Stimulated activated CD4-positive, alpha-beta T cell treated with anti-CD3 and anti-CD28 coated beads, Interleukin-1b, Interleukin-23, amount 100 ng/mL, for 4 hours (primary cell): Measurements from ENCODE around the gene FOXA3.
"Not testable (repeated sequence)": the region's sequence is repeated elsewhere in the genome, so short reads cannot be mapped to it uniquely, and the experiment has no call there.

Experiments
- DNase-seq, 2 donors: peaks; one replicate each; pipeline ENCODE4 v3.0.0-alpha.2; 2020; ENCODE audit warnings: low read depth in 2 of 2

Gene FOXA3

DNA sequence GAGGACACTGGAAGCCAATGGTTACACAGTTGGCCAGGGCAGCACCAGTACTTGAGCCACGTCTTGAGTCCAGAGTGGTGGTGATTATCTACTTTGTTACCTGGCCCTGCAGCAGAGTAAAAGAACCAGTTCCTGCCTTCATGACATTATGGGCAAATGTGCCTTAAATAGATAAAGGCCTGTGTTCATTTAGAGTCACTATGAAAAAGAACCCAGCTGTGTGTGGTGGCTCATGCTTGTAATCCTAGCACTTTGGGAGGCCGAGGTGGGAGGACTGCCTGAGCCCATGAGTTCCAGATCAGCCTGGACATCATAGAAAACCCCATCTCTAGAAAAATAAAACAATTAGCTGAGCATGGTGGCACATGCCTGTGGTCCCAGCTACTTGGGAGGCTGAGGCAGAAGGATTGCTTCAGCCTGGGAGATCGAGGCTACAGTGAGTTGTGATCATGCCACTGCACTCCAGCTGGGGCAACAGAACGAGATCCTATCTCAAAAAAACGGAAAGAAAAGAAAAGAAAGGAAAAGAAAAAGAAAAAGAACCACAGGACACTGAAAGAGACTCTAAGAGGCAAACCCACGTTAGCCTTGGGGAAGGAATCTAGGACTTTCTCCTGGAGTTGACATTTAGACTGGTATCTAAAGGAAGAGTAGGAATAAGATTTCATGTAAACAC, 25.2 kb downstream of the FOXA3 start:
- DNase-seq = no peak

DNA sequence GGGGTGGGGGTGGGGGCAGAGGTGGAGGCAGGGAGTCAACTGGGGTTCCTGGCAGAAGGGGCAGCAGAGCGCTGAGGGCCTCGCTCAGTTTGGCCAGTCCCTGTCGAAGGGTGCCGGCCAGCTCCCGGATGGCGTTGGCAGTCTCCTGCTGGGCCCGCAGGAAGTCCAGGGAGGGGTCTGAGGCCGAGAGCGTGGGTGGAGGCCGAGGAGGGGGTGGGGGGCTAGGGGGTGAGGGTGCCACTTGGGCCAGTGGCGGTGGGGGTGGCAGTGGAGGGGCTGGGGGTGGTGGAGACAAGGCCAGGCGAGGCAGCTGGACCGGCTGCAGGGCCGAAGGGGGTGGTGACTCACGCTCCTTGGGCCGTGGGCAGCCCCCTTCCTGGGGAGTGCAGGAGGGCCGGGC, 26.8 kb downstream of the FOXA3 start:
- no peak for DNase-seq

DNA sequence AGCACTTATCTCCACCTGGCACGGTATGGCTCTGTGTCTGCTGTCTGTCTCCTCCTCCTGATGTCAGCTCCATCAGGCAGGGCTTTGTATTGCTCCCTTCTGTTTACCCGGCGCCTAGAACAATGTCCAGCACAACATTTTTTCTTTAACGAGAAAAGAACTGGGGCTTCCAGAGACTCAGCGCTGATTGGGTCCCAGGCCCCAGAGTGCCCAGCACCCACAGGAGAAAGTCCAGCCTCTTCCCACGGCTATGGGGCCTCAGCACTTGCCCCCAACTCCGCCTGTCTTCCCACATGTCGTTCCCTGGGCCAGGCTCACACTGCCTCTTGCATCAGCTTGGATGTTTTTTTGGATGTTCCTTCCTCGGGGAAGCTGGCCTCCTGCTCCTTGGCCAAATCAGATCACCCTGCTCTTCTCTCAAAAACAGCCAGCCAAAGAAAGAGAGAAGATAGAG, 31.4 kb downstream of the FOXA3 start:
- no peak for DNase-seq

DNA sequence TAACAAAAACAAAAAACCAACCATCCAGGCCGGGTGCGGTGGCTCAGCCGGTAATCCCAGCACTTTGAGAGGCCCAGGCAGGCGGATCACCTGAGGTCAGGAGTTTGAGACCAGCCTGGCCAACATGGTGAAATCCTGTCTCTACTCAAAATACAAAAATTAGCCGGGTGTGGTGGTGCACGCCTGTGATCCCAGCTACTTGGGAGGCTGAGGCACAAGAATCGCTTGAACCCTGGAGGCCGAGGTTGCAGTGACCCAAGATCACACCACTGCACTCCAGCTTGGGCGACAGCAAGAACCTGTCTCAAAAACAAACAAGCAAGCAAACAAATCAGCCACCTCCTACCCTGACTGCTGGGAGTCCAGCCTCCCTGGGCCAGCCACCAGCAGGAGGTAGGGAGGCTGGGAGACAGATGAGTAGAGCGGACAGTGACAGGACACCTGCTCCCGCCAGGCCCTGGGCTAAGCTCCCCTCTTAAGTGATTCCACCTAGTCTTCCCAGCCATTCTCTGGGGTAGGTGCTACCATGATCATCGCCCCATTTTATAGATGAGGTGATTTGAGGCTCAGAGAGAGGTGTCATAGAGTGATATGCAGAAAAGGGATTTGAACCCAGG, 32.0 kb downstream of the FOXA3 start:
- not testable (repeated sequence) for DNase-seq

DNA sequence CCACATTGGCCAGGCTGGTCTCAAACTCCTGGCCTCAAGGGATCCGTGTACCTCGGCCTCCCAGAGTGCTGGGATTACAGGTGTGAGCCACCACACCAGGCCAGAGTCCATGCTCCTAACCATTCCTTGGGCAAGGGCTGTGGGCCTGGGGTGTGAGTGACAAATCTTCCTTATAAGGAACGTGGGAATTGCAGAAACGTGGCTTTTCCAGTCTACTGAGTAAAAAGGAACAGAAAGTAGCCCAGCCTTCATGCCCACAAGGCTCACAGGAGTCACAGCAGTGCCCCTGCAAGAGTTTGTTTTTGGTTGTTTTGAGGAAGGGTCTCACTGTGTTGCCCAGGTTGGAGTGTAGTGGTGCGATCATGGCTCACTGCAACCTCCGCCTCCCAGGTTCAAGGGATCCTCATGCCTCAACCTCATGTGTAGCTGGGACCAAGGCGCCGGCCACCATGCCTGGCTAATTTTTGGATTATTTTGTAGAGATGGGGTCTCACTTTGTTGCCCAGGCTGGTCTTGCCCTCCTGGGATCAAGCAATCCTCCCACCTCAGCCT, 33.2 kb downstream of the FOXA3 start:
- no peak for DNase-seq

DNA sequence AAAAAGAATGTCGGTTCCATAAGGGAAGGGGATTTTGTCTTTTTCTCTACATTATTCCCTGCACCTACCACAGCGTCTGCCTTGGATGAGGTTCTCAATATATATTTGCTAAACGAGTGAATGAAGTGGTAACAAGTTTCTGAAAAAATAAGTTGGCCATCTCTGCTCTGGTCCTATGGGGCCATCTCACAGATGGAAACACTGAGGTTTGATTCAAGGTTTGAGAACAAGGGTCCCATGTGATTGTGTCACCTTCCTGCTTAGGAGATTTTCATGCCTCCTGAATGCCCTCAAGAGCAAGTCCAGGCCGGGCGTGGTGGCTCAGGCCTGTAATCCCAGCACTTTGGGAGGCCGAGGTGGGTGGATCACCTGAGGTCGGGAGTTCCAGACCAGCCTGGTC, 35.1 kb downstream of the FOXA3 start:
- no peak for DNase-seq

DNA sequence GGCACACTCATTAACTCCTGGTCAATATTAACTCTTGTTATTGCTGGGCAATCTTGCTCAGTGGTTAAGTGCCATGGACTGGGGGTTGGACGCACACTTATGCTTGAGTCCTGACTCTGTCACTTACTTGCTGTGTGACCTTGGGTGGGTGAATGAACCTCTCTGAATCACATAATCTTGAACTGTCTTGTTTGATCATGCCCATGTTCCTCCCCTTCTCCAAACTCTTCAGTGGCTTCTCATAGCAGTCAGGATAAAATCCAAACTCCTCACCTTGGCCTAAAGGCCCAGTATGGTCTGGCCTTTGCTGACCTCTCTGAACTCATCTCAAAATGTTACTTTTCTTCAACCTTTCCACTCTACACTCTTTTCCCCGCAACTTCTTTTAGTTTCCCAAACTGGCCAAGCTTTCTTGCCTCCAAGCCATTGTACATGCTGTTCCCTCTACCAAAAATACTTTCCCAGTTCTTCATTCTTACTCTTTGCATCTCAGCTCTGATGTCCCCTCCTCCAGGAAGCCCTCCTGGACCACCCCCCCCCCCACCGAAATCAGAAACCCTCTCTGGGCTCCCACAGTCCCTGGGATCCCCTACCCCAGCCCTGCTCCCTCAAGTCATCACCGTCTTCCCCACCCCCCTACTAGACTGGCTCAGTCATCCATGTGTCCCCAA, 35.9 kb downstream of the FOXA3 start:
- no peak for DNase-seq

DNA sequence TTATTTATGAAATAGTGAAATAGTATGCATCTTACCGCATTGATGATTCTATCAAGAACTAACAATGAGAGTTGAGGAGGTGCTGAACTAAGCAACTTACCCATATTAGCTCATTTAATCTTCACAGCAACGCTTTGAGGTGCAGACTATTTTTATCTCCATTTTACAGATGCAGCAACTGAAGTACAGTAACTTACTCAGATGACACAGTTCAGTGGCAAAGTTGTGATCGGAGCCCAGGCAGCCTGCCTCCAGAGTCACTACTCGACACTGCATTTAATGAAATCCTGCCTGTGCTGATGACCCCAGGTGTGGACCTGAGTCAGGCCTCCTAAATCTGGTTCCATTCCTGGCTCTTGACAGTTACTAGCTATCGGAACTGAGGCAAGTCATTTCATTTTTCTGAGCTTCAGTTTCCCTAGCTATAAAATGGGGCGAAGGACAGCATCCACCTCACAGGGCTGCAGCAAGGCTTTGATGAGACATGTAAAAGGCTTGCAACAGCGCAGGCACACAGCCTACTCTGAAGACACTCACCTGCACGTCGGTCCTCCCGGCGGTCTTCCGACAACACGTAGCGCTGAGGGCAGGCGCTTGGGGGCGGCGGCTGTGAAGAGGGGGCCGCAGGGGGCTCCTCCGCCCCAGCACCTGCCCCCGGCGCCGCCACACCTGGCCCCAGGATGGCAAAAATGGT, 36.8 kb downstream of the FOXA3 start:
- DNase-seq = no peak

DNA sequence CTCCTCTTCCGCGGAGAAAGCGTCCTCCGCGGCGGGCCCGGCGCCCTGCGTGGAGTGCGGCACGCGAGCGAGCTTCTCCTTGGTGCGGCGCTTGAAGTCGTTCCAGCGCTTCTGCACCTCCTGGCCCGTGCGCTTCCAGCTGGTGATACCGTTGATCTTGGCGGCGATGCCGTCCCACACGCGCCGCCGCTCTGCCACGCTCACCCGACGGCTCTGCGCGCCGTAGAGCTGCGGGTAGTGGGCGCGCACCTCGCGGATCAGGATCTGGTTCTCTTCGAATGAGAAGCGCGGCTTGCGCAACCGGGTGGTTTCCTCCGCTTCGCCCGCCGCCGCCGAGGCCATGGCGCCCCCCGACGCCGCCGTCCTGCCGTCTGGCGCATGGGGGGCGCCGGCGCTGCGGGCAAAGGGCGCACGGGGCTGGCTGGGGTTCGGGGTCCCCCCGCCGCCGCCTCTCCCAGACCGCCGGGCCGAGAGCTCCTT, 37.3 kb downstream of the FOXA3 start:
- DNase-seq = peak in 1 of 2 donors; percentile 22

DNA sequence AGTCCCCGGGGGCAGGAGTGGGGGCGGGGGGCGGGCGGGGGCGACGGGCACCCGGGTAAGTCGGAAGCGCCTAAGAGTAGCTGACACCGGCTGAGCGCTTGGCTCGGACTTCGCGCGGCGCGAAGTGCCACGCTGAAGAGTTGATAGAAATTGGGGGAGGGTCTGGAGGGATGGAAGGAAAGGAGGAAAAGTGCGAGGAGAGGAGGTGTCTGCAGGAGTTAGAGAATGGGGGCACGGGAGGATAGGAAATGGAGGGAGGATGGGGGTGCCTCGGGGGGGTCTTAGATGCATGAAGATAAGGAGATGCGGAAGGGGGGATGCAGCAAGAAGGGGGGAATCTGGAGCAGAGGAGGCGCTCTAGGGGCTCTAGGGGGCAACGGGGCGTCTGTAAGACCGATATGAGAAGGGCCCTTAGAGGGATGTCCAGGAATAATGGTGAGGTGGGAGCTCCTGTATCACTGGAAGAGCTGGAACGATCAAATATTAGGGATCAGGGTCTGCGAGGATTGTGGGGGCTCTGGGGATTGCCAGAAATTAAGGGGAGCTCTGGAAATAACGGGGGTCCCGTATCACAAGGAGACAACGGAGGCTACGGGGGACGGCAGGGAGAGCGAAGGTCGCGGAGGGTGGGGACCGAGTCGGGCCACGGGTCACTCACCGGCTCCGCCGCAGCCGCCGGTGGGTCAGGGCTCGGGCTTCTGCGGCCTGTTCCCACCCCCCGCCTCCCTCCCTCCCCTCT, 38.0 kb downstream of the FOXA3 start, which contains the start of gene MYPOP:
Gene MYPOP (minus strand): TSS at position 702 of the 739 bp plus-strand sequence. CDS start 840 bp downstream, outside the sequence.
- DNase-seq = no peak

DNA sequence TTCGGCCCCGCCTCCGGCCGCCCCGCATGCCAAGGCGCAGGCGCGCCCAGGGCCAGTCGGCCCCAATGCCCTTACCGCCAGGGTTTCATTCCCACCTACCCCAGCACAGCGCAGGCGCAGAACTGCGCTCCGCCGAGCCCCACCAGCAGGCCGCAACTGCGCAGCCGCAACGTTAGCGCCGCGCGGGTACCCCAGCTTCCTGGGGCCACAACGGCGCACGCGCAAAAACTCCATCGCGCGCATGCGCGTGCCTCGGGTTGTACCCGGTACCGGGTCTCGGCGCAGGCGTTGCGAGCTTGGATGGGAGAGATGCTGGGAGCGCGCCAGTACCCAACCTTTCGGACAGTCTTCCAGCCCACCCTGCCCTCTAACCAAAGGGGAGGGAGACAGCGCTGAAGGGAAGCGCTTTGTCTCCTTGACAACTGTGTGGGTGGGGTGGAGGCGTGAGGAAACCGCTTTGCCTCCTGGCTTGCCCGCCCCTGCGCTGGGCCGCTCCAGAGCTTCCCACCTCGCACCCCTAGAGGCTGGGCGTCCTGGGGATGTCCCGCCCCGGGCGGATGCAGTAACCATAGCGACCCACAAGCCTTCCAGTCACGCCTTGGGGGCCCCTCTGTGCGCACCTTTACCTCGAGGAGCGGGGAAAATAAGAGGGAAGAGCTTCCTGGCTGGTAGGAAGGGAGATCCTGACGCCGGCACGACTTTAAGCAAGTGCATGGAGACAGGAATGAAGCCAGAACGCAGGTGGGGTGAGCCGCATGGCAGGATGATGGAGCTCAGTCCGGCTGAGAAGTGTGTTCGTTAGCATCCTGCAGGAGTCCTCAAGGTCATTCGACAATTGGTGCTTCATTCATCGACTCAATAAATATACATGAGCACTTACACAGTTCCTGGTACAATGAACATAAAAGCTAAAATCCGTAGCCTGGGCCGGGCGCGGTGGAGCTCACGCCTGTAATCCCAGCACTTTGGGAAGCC, 38.8 kb downstream of the FOXA3 start:
- DNase-seq = peak; percentile 100

DNA sequence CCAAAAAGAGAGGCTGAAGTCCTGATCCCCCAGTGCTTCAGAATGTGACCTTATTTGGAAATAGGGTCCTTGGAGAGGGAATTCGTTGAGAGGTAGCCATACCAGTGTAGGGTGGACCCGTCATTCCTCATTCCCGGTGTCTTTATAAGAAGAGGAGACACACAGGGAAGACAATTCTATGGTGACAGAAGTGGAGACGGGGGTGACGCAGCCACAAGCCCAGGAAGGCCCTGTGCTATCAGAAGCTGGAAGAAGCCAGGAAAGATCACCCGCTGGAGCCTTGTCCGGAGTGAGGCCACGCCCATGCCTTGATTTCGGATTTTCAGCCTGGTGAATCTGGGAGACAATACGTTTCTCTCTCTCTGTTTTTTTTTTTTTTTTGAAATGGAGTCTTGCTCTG, 40.9 kb downstream of the FOXA3 start:
- DNase-seq = no peak

DNA sequence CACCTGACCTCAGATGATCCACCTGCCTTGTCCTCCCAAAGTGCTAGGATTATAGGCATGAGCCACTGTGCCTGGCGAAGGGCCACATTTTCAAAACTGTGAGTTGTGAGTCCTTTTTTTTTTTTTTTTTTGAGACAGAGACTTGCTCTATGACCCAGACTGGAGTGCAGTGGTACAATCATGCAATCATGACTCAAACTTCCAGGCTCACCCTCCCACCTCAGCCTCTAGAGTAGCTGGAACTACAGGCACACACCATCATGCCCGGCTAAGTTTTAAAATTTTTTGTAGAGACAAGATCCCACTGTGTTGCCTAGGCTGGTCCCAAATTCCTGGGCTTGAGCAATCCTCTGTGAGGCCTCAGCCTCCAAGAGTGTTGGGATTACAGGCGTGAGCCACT, 42.1 kb downstream of the FOXA3 start:
- DNase-seq = no peak

DNA sequence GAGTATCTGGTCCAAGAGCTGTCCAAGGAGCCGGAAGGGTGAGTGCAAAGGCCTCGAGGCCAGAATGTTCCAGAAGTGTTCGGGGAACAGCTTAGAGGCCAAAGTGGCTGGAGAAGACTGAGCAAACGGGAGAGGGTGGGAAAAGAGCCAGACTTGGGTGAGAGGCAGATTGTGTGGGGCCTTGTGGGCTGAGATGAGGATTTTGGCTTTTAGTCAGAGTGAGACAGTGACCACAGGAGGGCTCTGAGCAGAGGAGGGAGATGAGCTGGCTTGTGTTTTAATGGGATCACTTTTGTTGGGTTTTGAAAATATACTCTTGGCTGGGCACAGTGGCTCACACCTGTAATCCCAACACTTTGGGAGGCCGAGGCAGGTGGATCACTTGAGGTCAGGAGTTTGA, 44.8 kb downstream of the FOXA3 start:
- no peak for DNase-seq

DNA sequence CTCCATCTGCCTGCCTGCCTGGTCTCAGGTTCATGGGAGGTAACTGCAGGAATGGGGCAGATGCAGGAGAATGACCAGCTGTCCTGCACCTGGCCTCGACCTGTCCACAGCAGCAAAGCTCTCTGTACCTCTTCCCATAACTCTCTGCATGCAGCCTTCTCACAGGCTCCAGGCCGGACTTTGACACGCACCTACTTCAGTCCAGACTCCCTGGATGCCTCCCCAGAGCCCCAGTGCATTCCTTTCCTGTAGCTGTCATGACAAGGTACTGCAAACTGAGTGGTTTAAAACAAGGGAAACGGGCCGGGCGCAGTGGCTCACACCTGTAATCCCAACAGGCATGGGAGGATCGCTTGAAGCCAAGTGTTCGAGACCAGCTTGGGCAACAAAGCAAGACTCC, 47.2 kb downstream of the FOXA3 start:
- DNase-seq = no peak

DNA sequence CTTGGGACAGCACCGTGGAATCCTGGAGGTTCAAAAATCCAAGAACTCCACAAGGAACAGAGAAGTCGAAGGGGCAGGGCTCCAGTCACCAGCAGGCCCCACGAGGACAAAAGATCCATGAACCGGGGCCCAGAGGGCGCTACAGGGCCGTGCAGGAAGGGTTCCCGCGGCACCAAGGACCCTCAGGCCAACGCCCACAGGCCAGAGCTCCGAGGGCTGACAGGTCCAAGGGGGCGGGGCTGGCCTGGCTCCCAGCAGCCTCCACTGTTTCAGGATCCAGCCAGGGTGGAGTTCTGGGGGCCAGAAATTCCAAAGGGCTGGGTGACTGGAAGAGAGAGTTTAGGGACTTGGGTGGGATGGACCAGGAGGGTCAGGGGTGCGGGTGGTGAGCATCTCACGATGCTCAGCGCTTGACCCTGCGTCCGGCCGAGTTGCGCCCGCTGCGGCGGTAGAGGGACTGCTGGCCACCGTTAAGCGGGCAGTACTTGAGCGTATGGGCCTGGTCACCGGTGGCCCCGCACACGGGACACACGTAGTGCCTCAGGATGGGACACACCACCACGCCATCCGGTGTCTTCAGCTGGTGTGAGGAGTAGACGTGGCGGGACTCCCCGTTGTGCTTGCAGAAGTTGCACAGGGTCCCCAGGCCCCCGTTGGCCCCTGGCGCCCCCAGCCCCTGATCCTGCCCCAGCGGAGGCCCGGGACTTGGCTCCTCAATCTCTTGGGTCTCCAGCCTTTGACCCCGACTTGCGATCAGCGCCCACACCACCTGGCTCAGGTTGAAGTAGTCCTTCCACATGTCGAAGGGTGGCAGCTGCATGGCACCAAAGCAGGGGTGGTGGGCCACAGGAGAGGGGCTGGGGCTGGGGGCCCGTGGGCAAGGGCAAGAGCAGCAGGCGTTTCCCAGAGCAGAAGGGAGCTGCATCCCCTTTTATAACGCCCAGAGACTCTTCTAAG, 50.0 kb downstream of the FOXA3 start, which contains the start of gene NANOS2:
Gene NANOS2 (minus strand): TSS at position 905 of the 957 bp plus-strand sequence. CDS start 85 bp downstream, at position 820.
- DNase-seq = no peak

DNA sequence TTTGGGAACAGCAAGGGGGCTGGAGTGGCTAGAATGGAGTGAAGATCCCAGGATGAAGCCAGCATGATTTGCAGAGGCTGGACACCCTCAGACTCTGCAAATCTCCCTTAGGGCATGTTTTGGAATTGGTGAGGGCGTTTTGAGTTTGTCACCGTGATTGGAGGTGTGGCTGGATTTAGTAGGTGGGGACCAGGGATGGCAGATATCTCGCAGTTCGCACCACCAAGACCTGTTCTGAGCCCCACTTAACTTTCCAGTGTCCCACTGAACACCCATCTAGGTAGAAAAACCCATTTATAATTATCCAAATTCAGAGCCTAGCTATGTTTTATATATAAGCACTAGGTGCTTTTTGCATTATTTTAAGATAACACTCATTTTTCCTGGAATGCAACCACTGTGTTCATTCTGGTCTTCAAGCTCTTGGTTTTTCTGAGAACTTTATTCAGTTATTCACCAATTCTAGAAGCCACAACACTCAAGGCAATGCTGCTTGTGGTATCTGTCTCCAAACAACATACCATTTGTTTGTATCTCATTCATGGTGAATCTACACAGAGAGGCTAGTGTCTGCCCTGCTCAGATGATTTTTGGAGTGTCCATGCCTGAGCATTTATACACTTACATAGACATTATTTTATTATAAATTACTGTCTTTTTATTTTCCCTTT, 53.4 kb downstream of the FOXA3 start:
- DNase-seq = no peak

DNA sequence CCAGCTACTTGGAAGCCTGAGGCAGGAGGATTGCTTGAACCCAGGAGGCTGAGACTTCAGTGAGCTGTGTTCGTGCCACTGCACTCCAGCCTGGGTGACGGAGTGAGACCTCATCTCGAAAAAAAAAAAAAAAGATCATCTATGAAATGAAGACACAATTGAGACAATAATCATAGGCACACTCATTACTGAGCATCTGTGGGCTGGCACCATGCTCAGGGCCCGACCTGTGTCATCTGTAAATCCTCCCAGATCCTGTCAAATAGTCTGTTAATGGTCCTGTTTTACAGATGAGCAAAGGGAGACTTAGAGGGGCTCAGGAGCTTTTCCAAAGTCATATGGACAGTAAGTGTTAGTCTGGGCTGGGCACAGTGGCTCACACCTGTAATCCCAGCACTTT, 54.6 kb downstream of the FOXA3 start:
- no peak for DNase-seq
